ENCODE results near the gene RAB14.
A peak's percentile ranks its signal among the peaks of the same experiment; 100 is the strongest.
"Not testable (repeated sequence)": the region's sequence is repeated elsewhere in the genome, so short reads cannot be mapped to it uniquely, and the experiment has no call there.

RAB14 gene

GRCh38 chr9:121187636-121188305, 13.9 kb downstream of the RAB14 start:
- peak overlapping the region; percentile 76 for H3K27ac Mint-ChIP-seq
- H3K4me3 Mint-ChIP-seq: no peak overlapping the region

GRCh38 chr9:121185774-121186403, 15.8 kb downstream of the RAB14 start:
- Mint-ChIP-seq H3K4me1 (ENCODE audit: low read depth) (peaks cover 78% of the 10 kb centered on the region), H3K27ac (peak overlapping the region; percentile 75), H3K27me3 (no peaks in the 10 kb centered on the region), H3K36me3 (peaks cover 5% of the 10 kb centered on the region), H3K4me3 (peak overlapping the region; percentile 15), H3K9me3 (ENCODE audit: low read depth) (no peaks in the 10 kb centered on the region)

More at GRCh38 chr9:121187636-121188305, 13.9 kb downstream of the RAB14 start:
- Mint-ChIP-seq H3K4me1 (ENCODE audit: low read depth) (peaks cover 88% of the 10 kb centered on the region), H3K36me3 (peaks cover 5% of the 10 kb centered on the region), H3K9me3 (ENCODE audit: low read depth) (no peaks in the 10 kb centered on the region), H3K27me3 (no peaks in the 10 kb centered on the region)

- peak overlapping the region; percentile 75 for H3K27ac Mint-ChIP-seq
- H3K4me1 Mint-ChIP-seq (ENCODE audit: low read depth): peaks cover 75% of the 10 kb centered on the region
- no peaks in the 10 kb centered on the region for H3K27me3 Mint-ChIP-seq
- H3K9me3 Mint-ChIP-seq (ENCODE audit: low read depth): no peaks in the 10 kb centered on the region
- H3K36me3 Mint-ChIP-seq: peaks cover 3% of the 10 kb centered on the region
- H3K4me3 Mint-ChIP-seq: peak overlapping the region; percentile 15
These were observed 16.4 kb downstream of the RAB14 start for GRCh38 chr9:121185178-121185745.

- Mint-ChIP-seq H3K36me3 (peaks cover 3% of the 10 kb centered on the region), H3K27me3 (no peaks in the 10 kb centered on the region), H3K9me3 (ENCODE audit: low read depth) (no peaks in the 10 kb centered on the region), H3K27ac (peak overlapping the region; percentile 91), H3K4me3 (no peak overlapping the region), H3K4me1 (ENCODE audit: low read depth) (peaks cover 71% of the 10 kb centered on the region)
These were observed 17.2 kb downstream of the RAB14 start for GRCh38 chr9:121184463-121184862.

GRCh38 chr9:121183666-121184423, 17.8 kb downstream of the RAB14 start:
- Mint-ChIP-seq H3K4me3 (no peak overlapping the region), H3K27ac (peak overlapping the region; percentile 91), H3K36me3 (peaks cover 3% of the 10 kb centered on the region), H3K4me1 (ENCODE audit: low read depth) (peaks cover 65% of the 10 kb centered on the region), H3K9me3 (ENCODE audit: low read depth) (no peaks in the 10 kb centered on the region), H3K27me3 (no peaks in the 10 kb centered on the region)

GRCh38 chr9:121182989-121183388, 18.7 kb downstream of the RAB14 start:
- H3K36me3 Mint-ChIP-seq: peaks cover 3% of the 10 kb centered on the region

GRCh38 chr9:121182101-121182836, 19.4 kb downstream of the RAB14 start:
- peaks cover 52% of the 10 kb centered on the region for H3K4me1 Mint-ChIP-seq (ENCODE audit: low read depth)
- H3K4me3 Mint-ChIP-seq: no peak overlapping the region
- peaks cover 3% of the 10 kb centered on the region for H3K36me3 Mint-ChIP-seq
- H3K9me3 Mint-ChIP-seq (ENCODE audit: low read depth): no peaks in the 10 kb centered on the region
- no peaks in the 10 kb centered on the region for H3K27me3 Mint-ChIP-seq
- peak overlapping the region; percentile 47 for H3K27ac Mint-ChIP-seq

More at GRCh38 chr9:121182989-121183388, 18.7 kb downstream of the RAB14 start:
- Mint-ChIP-seq H3K4me3 (no peak overlapping the region), H3K27me3 (no peaks in the 10 kb centered on the region), H3K4me1 (ENCODE audit: low read depth) (peaks cover 59% of the 10 kb centered on the region), H3K27ac (peak overlapping the region; percentile 91), H3K9me3 (ENCODE audit: low read depth) (no peaks in the 10 kb centered on the region)

- Mint-ChIP-seq H3K9me3 (ENCODE audit: low read depth) (no peaks in the 10 kb centered on the region), H3K4me3 (no peak overlapping the region), H3K4me1 (ENCODE audit: low read depth) (peaks cover 34% of the 10 kb centered on the region), H3K27ac (peak overlapping the region; percentile 70), H3K36me3 (no peaks in the 10 kb centered on the region), H3K27me3 (no peaks in the 10 kb centered on the region)
These were observed 21.6 kb downstream of the RAB14 start for GRCh38 chr9:121179930-121180681.

- H3K27me3 Mint-ChIP-seq: not testable (repeated sequence)
- peaks cover 27% of the 10 kb centered on the region for H3K4me1 Mint-ChIP-seq (ENCODE audit: low read depth)
These were observed 22.3 kb downstream of the RAB14 start for GRCh38 chr9:121179373-121179721.

GRCh38 chr9:121178676-121179372, 22.8 kb downstream of the RAB14 start:
- no peaks in the 10 kb centered on the region for H3K27me3 Mint-ChIP-seq
- peaks cover 23% of the 10 kb centered on the region for H3K4me1 Mint-ChIP-seq (ENCODE audit: low read depth)
- peak overlapping the region; percentile 67 for H3K27ac Mint-ChIP-seq
- peaks cover 5% of the 10 kb centered on the region for H3K36me3 Mint-ChIP-seq
- H3K9me3 Mint-ChIP-seq (ENCODE audit: low read depth): no peaks in the 10 kb centered on the region
- no peak overlapping the region for H3K4me3 Mint-ChIP-seq

More at GRCh38 chr9:121179373-121179721, 22.3 kb downstream of the RAB14 start:
- not testable (repeated sequence) for H3K27ac Mint-ChIP-seq; H3K36me3 Mint-ChIP-seq; H3K9me3 Mint-ChIP-seq (ENCODE audit: low read depth); H3K4me3 Mint-ChIP-seq

- Mint-ChIP-seq H3K4me1 (ENCODE audit: low read depth) (peaks cover 13% of the 10 kb centered on the region), H3K27me3 (no peaks in the 10 kb centered on the region), H3K36me3 (peaks cover 5% of the 10 kb centered on the region), H3K9me3 (ENCODE audit: low read depth) (no peaks in the 10 kb centered on the region), H3K4me3 (no peak overlapping the region), H3K27ac (peak overlapping the region; percentile 16)
These were observed 28.2 kb downstream of the RAB14 start for GRCh38 chr9:121173501-121173900.

- H3K9me3 Mint-ChIP-seq (ENCODE audit: low read depth): no peaks in the 10 kb centered on the region
- H3K27me3 Mint-ChIP-seq: no peaks in the 10 kb centered on the region
- peak overlapping the region; percentile 54 for H3K27ac Mint-ChIP-seq
- H3K4me1 Mint-ChIP-seq (ENCODE audit: low read depth): peaks cover 19% of the 10 kb centered on the region
- H3K36me3 Mint-ChIP-seq: peaks cover 8% of the 10 kb centered on the region
- H3K4me3 Mint-ChIP-seq: no peak overlapping the region
These were observed 28.8 kb downstream of the RAB14 start for GRCh38 chr9:121172726-121173487.

GRCh38 chr9:121171236-121171635, 30.4 kb downstream of the RAB14 start:
- peaks cover 26% of the 10 kb centered on the region for H3K4me1 Mint-ChIP-seq (ENCODE audit: low read depth)
- H3K27ac Mint-ChIP-seq: peak overlapping the region; percentile 68
- H3K27me3 Mint-ChIP-seq: no peaks in the 10 kb centered on the region
- H3K36me3 Mint-ChIP-seq: peaks cover 11% of the 10 kb centered on the region
- no peaks in the 10 kb centered on the region for H3K9me3 Mint-ChIP-seq (ENCODE audit: low read depth)
- no peak overlapping the region for H3K4me3 Mint-ChIP-seq
